IMR-90 (cell line): ENCODE data around the gene LRCH4. TPM values are rescaled to one million over a fixed set of nuclear protein-coding genes. Genes with fewer than 3 reads are reported as not detected.

Experiments used
- ATAC-seq: fragments of 200-7000 bp; cut with Tn5 transposase; 2 replicates; pipeline ENCODE4 v1.9.1; 2020; ENCODE audit warnings: low read depth, mild to moderate bottlenecking, moderate library complexity
- BruUV-seq: library from RNA; stranded (reverse); fragments of 400-500 nt; replicated peaks from 2 replicates; lab custom pipeline; 2021; lab: Mats Ljungman, UMichigan
- CTCF ChIA-PET: fragments of 300-600 bp; formaldehyde crosslinking; extraction: SDS; loops from one replicate; lab custom pipeline; 2021; ENCODE audit warnings: antibody characterized with exemption; lab: Yijun Ruan, JAX
- POLR2A ChIA-PET: fragments of 300-600 bp; sonication (Branson Sonifier 250); formaldehyde crosslinking; loops from one replicate; lab custom pipeline; 2022; ENCODE audit warnings: antibody characterized with exemption; ENCODE audit not compliant: unreplicated experiment; lab: Charles Lee
- DNase-seq: peaks from one replicate; pipeline ENCODE4 v3.0.0; 2013
- H2AFZ ChIP-seq: replicated peaks from 2 replicates; pipeline ENCODE3; 2013; ENCODE audit warnings: low read length, mild to moderate bottlenecking; ENCODE audit not compliant: poor library complexity
- H2AK5ac ChIP-seq: 2 replicates; pipeline ENCODE4 v1.6.1; 2013; ENCODE audit warnings: low read depth, low read length, inconsistent platforms
- H2AK9ac ChIP-seq: replicated peaks from 2 replicates; pipeline ENCODE3; 2013; ENCODE audit warnings: mild to moderate bottlenecking, low read depth, low read length, moderate library complexity; ENCODE audit not compliant: poor library complexity
- H2BK120ac ChIP-seq: 2 replicates; pipeline ENCODE4 v1.6.1; 2013; ENCODE audit warnings: low read depth, low read length, inconsistent platforms
- H2BK15ac ChIP-seq: 3 replicates; pipeline ENCODE4 v1.6.1; 2013; ENCODE audit warnings: low read depth, low read length, inconsistent platforms
- H2BK20ac ChIP-seq: 2 replicates; pipeline ENCODE4 v1.6.1; 2013; ENCODE audit warnings: low read depth, mild to moderate bottlenecking, inconsistent platforms, low read length, moderate library complexity
- H2BK5ac ChIP-seq: 2 replicates; pipeline ENCODE4 v1.6.1; 2013; ENCODE audit warnings: mild to moderate bottlenecking, low read depth, low read length, inconsistent platforms; ENCODE audit not compliant: poor library complexity, severe bottlenecking
- H3K14ac ChIP-seq: replicated peaks from 2 replicates; pipeline ENCODE4 v1.6.1; 2013; ENCODE audit warnings: low read depth, low read length, inconsistent platforms
- H3K18ac ChIP-seq: 2 replicates; pipeline ENCODE4 v1.6.1; 2013; ENCODE audit warnings: low read depth, low read length, control low read depth
- H3K23ac ChIP-seq: 2 replicates; pipeline ENCODE4 v1.6.1; 2013; ENCODE audit warnings: low read depth, low read length, inconsistent platforms
- H3K27ac ChIP-seq: 2 replicates; pipeline ENCODE4 v1.5.1; 2013; ENCODE audit warnings: mild to moderate bottlenecking, control low read depth, low read length; ENCODE audit not compliant: insufficient read depth
- H3K27me3 ChIP-seq: 2 replicates; pipeline ENCODE4 v1.6.1; 2013; ENCODE audit warnings: low read length; ENCODE audit not compliant: control insufficient read depth, insufficient read depth
- H3K36me3 ChIP-seq: 2 replicates; pipeline ENCODE4 v1.6.1; 2013; ENCODE audit warnings: low read length, mixed read lengths; ENCODE audit not compliant: control insufficient read depth, insufficient read depth
- H3K4ac ChIP-seq: 2 replicates; pipeline ENCODE4 v1.6.1; 2013; ENCODE audit warnings: low read depth, low read length, inconsistent platforms
- H3K4me1 ChIP-seq: 2 replicates; pipeline ENCODE4 v1.6.1; 2013; ENCODE audit warnings: low read length, mixed read lengths; ENCODE audit not compliant: control insufficient read depth, insufficient read depth
- H3K4me2 ChIP-seq: 2 replicates; pipeline ENCODE4 v1.6.1; 2013; ENCODE audit warnings: low read depth, mild to moderate bottlenecking, control low read depth, low read length, moderate library complexity
- H3K4me3 ChIP-seq: 2 replicates; pipeline ENCODE4 v1.5.1; 2013; ENCODE audit warnings: low read depth, mild to moderate bottlenecking, control low read depth, low read length, moderate library complexity; ENCODE audit not compliant: insufficient read depth
- H3K56ac ChIP-seq: 2 replicates; pipeline ENCODE4 v1.6.1; 2013; ENCODE audit warnings: low read length, inconsistent platforms; ENCODE audit not compliant: insufficient read depth; ENCODE audit errors: extremely low read depth
- H3K79me1 ChIP-seq, 2 experiments: 2 replicates each; pipeline ENCODE4 v1.6.1; 2013; ENCODE audit warnings: low read length in 2 of 2, inconsistent platforms in 1 of 2, low read depth in 1 of 2
- H3K9ac ChIP-seq: 2 replicates; pipeline ENCODE4 v1.6.1; 2013; ENCODE audit warnings: low read depth, low read length, control low read depth
- H3K9me1 ChIP-seq: 2 replicates; pipeline ENCODE4 v1.6.1; 2013; ENCODE audit warnings: low read length, inconsistent platforms; ENCODE audit not compliant: insufficient read depth
- H3K9me3 ChIP-seq: 2 replicates; pipeline ENCODE4 v1.6.1; 2013; ENCODE audit warnings: low read length; ENCODE audit not compliant: control insufficient read depth, insufficient read depth
- H4K20me1 ChIP-seq: 2 replicates; pipeline ENCODE4 v1.6.1; 2013; ENCODE audit warnings: low read length, inconsistent platforms; ENCODE audit not compliant: insufficient read depth
- H4K5ac ChIP-seq: 2 replicates; pipeline ENCODE4 v1.6.1; 2013; ENCODE audit warnings: mild to moderate bottlenecking, low read depth, low read length, control low read depth
- H4K8ac ChIP-seq, 2 experiments: 2 replicates each; pipeline ENCODE4 v1.6.1; 2013; ENCODE audit warnings: low read depth in 2 of 2, low read length in 2 of 2, control low read depth in 1 of 2, inconsistent platforms in 1 of 2
- H4K91ac ChIP-seq: 2 replicates; pipeline ENCODE4 v1.6.1; 2013; ENCODE audit warnings: low read depth, low read length, inconsistent platforms; ENCODE audit not compliant: insufficient read depth
- BHLHE40 ChIP-seq: fragments of 150-350 bp; IDR thresholded peaks from 2 replicates; pipeline ENCODE4 v1.6.1; 2016; ENCODE audit warnings: mild to moderate bottlenecking, low read depth, low read length
- CEBPB ChIP-seq: IDR thresholded peaks from 2 replicates; pipeline ENCODE4 v1.6.1; 2012; ENCODE audit warnings: low read depth, low read length, improper control_type of control experiment
- CHD1 ChIP-seq: IDR thresholded peaks from 2 replicates; pipeline ENCODE4 v1.6.1; 2012; ENCODE audit warnings: low read depth, low read length, improper control_type of control experiment
- ELK1 ChIP-seq: fragments of 150-350 bp; IDR thresholded peaks from 2 replicates; pipeline ENCODE4 v1.6.1; 2016; ENCODE audit warnings: low read depth, mild to moderate bottlenecking, low read length, moderate library complexity, borderline replicate concordance
- FOS ChIP-seq: fragments of 150-350 bp; IDR thresholded peaks from 2 replicates; pipeline ENCODE4 v1.6.1; 2016; ENCODE audit warnings: low read depth, low read length
- MAFK ChIP-seq: IDR thresholded peaks from 2 replicates; pipeline ENCODE4 v1.6.1; 2012; ENCODE audit warnings: low read depth, low read length, improper control_type of control experiment
- MXI1 ChIP-seq: IDR thresholded peaks from 2 replicates; pipeline ENCODE4 v1.6.1; 2012; ENCODE audit warnings: low read depth, mild to moderate bottlenecking, low read length, moderate library complexity, borderline replicate concordance
- NFE2L2 ChIP-seq: fragments of 150-350 bp; IDR thresholded peaks from 2 replicates; pipeline ENCODE4 v1.6.1; 2016; ENCODE audit warnings: low read depth, mild to moderate bottlenecking, low read length
- POLR2A ChIP-seq: IDR thresholded peaks from 2 replicates; pipeline ENCODE4 v1.6.1; 2012; ENCODE audit warnings: mild to moderate bottlenecking, low read depth, low read length
- RCOR1 ChIP-seq: IDR thresholded peaks from 2 replicates; pipeline ENCODE4 v1.6.1; 2012; ENCODE audit warnings: mild to moderate bottlenecking, low read length, improper control_type of control experiment; ENCODE audit not compliant: insufficient replicate concordance
- RFX5 ChIP-seq: IDR thresholded peaks from 2 replicates; pipeline ENCODE4 v1.8.0; 2012; ENCODE audit warnings: low read depth, mild to moderate bottlenecking, low read length, moderate library complexity
- SMC3 ChIP-seq: fragments of 150-350 bp; IDR thresholded peaks from 2 replicates; pipeline ENCODE4 v1.6.1; 2016; ENCODE audit warnings: low read depth, mild to moderate bottlenecking, antibody characterized with exemption, low read length, moderate library complexity
- WGBS, 2 experiments: methylation state at CpG; one replicate each; pipeline versions ENCODE4 v1.1.5 to v1.1.7; 2013; ENCODE audit warnings: missing lambda C conversion rate in 2 of 2; ENCODE audit not compliant: insufficient read length in 1 of 2; ENCODE audit errors: extremely low coverage in 2 of 2; 5-methylcytosine and 5-hydroxymethylcytosine counted together
- dilution Hi-C: fragments of 300-500 bp; cut with HindIII; formaldehyde crosslinking; loops from one replicate; pipeline ENCODE4 v1.14.3; 2018; ENCODE audit warnings: low sequenced_read_pairs; ENCODE audit not compliant: unreplicated experiment
- in situ Hi-C: fragments of 300-500 bp; cut with MboI; formaldehyde crosslinking; loops from 3 replicates; pipeline ENCODE4 v1.14.3; 2019; ENCODE audit warnings: low sequenced_read_pairs, inconsistent platforms, mixed read lengths
- intact Hi-C: fragments of 100-400 bp; cut with micrococcal nuclease; formaldehyde crosslinking; loops from 2 replicates; pipeline ENCODE4 v1.10.0; 2022
- polyA plus RNA-seq, 3 experiments: library from polyadenylated mRNA; depleted of rRNA; stranded (reverse); fragments of >200 nt; gene quantifications; 2 replicates each; pipeline ENCODE4 v1.2.3, GENCODE V29; 2012; ENCODE audit warnings: low replicate concordance in 1 of 3
- total RNA-seq: library from RNA; depleted of rRNA; stranded (reverse); fragments of >200 nt; gene quantifications from 2 replicates; pipeline ENCODE4 v1.2.3, GENCODE V29; 2012
- TF ChIP-seq, protein P1 (sequence below): conservative IDR thresholded peaks from 2 replicates; pipeline ENCODE4 v1.5.1; 2012; ENCODE audit warnings: mild to moderate bottlenecking, low read depth, low read length, improper control_type of control experiment
- TF ChIP-seq, protein P2 (sequence below): fragments of 150-350 bp; IDR thresholded peaks from 2 replicates; pipeline ENCODE4 v1.6.1; 2017; ENCODE audit warnings: mild to moderate bottlenecking, antibody characterized with exemption, low read length, low read depth

The LRCH4 gene
- total and polyA plus RNA-seq, 2 of the 4 experiments (the other 2 are of a cell fraction): 5.0 to 41.3 TPM

DNA sequence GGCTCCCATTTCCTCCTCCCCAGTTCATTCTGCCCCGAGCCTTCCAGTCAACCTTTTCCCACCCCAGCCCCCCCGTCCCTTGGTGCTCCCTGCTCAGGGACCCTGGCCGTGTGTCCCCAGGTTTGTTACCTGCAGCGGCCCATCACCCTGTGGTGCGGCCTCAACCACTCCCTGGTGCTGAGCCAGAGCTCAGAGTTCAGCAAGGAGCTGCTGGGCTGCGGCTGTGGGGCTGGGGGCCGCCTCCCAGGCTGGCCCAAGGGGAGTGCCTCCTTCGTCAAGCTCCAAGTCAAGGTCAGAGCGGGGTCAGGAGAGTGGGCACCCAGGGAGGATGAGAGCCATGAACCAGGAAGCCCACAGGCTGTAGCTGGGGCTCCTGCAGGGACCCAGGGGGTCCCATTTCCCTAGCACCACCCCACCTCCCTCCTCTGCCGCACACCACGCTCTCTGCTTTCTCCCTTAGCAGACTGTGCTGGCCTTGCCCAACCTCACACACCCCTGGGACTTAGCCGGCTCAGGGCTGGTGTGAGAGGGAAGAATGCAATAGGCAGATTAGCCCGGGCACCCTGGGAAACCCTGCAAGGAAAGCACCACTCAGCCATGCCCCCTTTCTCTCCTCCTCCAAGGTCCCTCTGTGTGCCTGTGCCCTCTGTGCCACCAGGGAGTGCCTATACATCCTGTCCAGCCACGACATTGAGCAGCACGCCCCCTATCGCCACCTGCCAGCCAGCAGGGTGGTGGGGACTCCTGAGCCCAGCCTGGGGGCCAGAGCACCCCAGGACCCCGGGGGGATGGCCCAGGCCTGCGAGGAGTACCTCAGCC lies 14.2 kb upstream of the LRCH4 start:
- dilution Hi-C loops: no loop called here
- 80% methylated on average over 3 of the region's 18 CpGs; no CpG with 5 or more reads in 1 of the 2 experiments for WGBS, 2 experiments
- POLR2A ChIA-PET: no interaction called here

More for the DNA sequence above, 14.2 kb upstream of the LRCH4 start:
- Histone ChIP-seq H4K20me1 (no peaks in the 10 kb centered on the region), H3K23ac (no peak overlapping the region), H4K5ac (no peak overlapping the region), H2AK9ac (no peak overlapping the region), H2BK20ac (no peak overlapping the region), H2BK5ac (no peak overlapping the region), H2BK15ac (no peak overlapping the region), H3K14ac (no peak overlapping the region), H3K4me3 (no peak overlapping the region), H2AK5ac (no peak overlapping the region), H4K8ac (no peak overlapping the region), H3K36me3 (peaks cover 3% of the 10 kb centered on the region), H2AFZ (no peak overlapping the region), H3K27me3 (no peaks in the 10 kb centered on the region), H3K9ac (no peak overlapping the region), H4K91ac (no peak overlapping the region), H3K79me1 (peaks cover 0 to 35% of the 10 kb centered on the region in 2 experiments; a peak in 2 of 4 replicates), H3K4me1 (peaks cover 9% of the 10 kb centered on the region), H3K56ac (no peak overlapping the region), H2BK120ac (no peak overlapping the region), H3K18ac (no peak overlapping the region), H3K4me2 (no peak overlapping the region), H3K9me1 (no peaks in the 10 kb centered on the region), H3K4ac (no peak overlapping the region), H3K9me3 (no peaks in the 10 kb centered on the region), H3K27ac (no peak overlapping the region)
- in situ Hi-C loops: loop anchor here (25.0 kb wide), 1 partner anchor 262 kb away; the partner anchor contains the start of genes SLC12A9 and TRIP6
- CTCF ChIA-PET: no interaction called here
- no peak for TF ChIP-seq NFE2L2
- TF ChIP-seq RCOR1: no peak
- no peak for TF ChIP-seq MXI1
- no peak for TF ChIP-seq CEBPB
- TF ChIP-seq SMC3: no peak
- TF ChIP-seq, protein P1, sequence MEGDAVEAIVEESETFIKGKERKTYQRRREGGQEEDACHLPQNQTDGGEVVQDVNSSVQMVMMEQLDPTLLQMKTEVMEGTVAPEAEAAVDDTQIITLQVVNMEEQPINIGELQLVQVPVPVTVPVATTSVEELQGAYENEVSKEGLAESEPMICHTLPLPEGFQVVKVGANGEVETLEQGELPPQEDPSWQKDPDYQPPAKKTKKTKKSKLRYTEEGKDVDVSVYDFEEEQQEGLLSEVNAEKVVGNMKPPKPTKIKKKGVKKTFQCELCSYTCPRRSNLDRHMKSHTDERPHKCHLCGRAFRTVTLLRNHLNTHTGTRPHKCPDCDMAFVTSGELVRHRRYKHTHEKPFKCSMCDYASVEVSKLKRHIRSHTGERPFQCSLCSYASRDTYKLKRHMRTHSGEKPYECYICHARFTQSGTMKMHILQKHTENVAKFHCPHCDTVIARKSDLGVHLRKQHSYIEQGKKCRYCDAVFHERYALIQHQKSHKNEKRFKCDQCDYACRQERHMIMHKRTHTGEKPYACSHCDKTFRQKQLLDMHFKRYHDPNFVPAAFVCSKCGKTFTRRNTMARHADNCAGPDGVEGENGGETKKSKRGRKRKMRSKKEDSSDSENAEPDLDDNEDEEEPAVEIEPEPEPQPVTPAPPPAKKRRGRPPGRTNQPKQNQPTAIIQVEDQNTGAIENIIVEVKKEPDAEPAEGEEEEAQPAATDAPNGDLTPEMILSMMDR: no peak
- no peak for TF ChIP-seq POLR2A
- TF ChIP-seq, protein P2, sequence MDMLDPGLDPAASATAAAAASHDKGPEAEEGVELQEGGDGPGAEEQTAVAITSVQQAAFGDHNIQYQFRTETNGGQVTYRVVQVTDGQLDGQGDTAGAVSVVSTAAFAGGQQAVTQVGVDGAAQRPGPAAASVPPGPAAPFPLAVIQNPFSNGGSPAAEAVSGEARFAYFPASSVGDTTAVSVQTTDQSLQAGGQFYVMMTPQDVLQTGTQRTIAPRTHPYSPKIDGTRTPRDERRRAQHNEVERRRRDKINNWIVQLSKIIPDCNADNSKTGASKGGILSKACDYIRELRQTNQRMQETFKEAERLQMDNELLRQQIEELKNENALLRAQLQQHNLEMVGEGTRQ: no peak
- TF ChIP-seq FOS: no peak
- no peak for TF ChIP-seq CHD1
- no peak for TF ChIP-seq ELK1
- TF ChIP-seq MAFK: no peak
- TF ChIP-seq BHLHE40: no peak
- no peak for TF ChIP-seq RFX5
- DNase-seq (no peak), ATAC-seq (no peak)
- intact Hi-C loops: loop anchor here (5.0 kb wide), 1 partner anchor 92 kb away; the partner anchor contains the start of gene GIGYF1
- BruUV-seq: no TSS peak
